ENCODE results near the gene LGALS13. TPM values are rescaled to one million over a fixed set of nuclear protein-coding genes. Genes with fewer than 3 reads are reported as not detected.

LGALS13 gene
- total RNA-seq, 1 experiment from 2014 or later: not detected

DNA sequence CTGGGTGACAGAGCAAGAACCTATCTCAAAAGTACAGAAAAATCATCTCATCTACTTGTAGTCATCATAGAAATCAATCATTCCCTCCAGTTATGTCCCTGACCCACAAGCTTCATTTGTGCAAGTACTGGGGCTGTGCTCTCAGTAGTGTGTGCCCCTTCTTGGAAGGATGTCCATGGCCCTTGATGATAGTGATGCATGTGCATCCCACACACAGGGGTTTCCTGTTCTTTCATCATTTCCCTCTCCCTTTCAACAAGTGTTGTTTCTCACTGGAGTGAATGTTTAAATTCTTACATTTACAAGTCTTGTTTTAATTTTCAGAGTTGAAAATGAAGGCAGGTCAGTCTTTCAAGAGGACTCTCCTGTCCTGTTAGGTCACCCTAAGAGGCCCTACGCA is 1.5 kb downstream of the LGALS13 start (continued):
- TF ChIP-seq YY1 (IDR thresholded peaks at IDR 0.05; ENCODE audit: extremely low read depth, insufficient replicate concordance, low read depth, low read length) (no peak), CBX3 (IDR thresholded peaks at IDR 0.05; ENCODE audit: low read depth) (no peak), SP1 (IDR thresholded peaks at IDR 0.05; ENCODE audit: low read depth) (no peak), ZFX (IDR thresholded peaks at IDR 0.05) (no peak), POLR2AphosphoS5 (IDR thresholded peaks at IDR 0.05; ENCODE audit: low read depth, low read length) (no peak), CEBPB (IDR thresholded peaks at IDR 0.05; ENCODE audit: low read depth) (no peak), ZNF274 (IDR thresholded peaks at IDR 0.05; ENCODE audit: low read depth, low read length) (no peak)
- TF ChIP-seq, protein P1, sequence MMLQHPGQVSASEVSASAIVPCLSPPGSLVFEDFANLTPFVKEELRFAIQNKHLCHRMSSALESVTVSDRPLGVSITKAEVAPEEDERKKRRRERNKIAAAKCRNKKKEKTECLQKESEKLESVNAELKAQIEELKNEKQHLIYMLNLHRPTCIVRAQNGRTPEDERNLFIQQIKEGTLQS (IDR thresholded peaks at IDR 0.05): no peak
- TF ChIP-seq, protein P2, sequence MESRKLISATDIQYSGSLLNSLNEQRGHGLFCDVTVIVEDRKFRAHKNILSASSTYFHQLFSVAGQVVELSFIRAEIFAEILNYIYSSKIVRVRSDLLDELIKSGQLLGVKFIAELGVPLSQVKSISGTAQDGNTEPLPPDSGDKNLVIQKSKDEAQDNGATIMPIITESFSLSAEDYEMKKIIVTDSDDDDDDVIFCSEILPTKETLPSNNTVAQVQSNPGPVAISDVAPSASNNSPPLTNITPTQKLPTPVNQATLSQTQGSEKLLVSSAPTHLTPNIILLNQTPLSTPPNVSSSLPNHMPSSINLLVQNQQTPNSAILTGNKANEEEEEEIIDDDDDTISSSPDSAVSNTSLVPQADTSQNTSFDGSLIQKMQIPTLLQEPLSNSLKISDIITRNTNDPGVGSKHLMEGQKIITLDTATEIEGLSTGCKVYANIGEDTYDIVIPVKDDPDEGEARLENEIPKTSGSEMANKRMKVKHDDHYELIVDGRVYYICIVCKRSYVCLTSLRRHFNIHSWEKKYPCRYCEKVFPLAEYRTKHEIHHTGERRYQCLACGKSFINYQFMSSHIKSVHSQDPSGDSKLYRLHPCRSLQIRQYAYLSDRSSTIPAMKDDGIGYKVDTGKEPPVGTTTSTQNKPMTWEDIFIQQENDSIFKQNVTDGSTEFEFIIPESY (IDR thresholded peaks at IDR 0.05; ENCODE audit: extremely low read depth, insufficient replicate concordance, low read length): no peak

DNA sequence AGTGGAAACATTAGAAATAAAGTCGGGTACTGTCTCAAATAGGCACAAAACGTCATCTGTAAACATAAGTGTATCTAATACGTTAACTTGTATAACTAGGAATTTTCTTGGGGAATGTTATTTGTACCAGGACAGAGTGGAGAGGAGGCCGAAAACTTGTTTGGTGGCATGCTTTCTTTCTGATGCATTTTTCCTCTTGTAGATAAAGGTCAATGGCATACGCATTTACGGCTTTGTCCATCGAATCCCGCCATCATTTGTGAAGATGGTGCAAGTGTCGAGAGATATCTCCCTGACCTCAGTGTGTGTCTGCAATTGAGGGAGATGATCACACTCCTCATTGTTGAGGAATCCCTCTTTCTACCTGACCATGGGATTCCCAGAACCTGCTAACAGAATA is 4.7 kb downstream of the LGALS13 start:
- H3K27me3 ChIP-seq (ENCODE audit: insufficient read depth, low read length): peaks cover 76% of the 10 kb centered on the region
- ATAC-seq: no peak
- BruUV-seq (replicated peaks): no TSS peak

More for the DNA sequence above, 4.7 kb downstream of the LGALS13 start:
- Histone ChIP-seq H3K4me1 (ENCODE audit: control insufficient read depth in 1 of 2, insufficient read depth in 2 of 2, low read length in 2 of 2) (no peaks in the 10 kb centered on the region), H3K4me2 (ENCODE audit: low read length) (no peak overlapping the region), H4K20me1 (ENCODE audit: insufficient read depth) (no peaks in the 10 kb centered on the region), H3K9me2 (ENCODE audit: insufficient read depth) (no peaks in the 10 kb centered on the region), H3K4me3 (replicated peaks in 1 of 2; ENCODE audit: low read depth in 1 of 2, low read length in 2 of 2) (no peak overlapping the region), H3K9ac (ENCODE audit: low read length) (no peak overlapping the region), H2AFZ (ENCODE audit: low read depth, low read length, poor library complexity, severe bottlenecking) (no peak overlapping the region), H3K27ac (ENCODE audit: low read depth, low read length) (no peak overlapping the region), H3K9me3 (ENCODE audit: control insufficient read depth in 1 of 2, insufficient read depth in 1 of 2, low read depth in 1 of 2, low read length in 2 of 2) (no peaks in the 10 kb centered on the region), H3K36me3 (ENCODE audit: control insufficient read depth in 1 of 2, insufficient read depth in 2 of 2, low read length in 2 of 2) (no peaks in the 10 kb centered on the region), H3K79me2 (ENCODE audit: insufficient read depth, low read length) (no peaks in the 10 kb centered on the region)
- ChIA-PET RAD21 (ENCODE audit: low non-redundant PET in 1 of 2, low total read pairs in 2 of 2, uncharacterized antibody in 2 of 2, unreplicated experiment in 2 of 2) (no interaction called here), POLR2A (no interaction called here), CTCF (no interaction called here)
- intact Hi-C loops (cut with micrococcal nuclease): no loop called here
- no peak for TF ChIP-seq EGR1 (IDR thresholded peaks at IDR 0.05; ENCODE audit: low read depth)
- TF ChIP-seq POLR2AphosphoS5 (IDR thresholded peaks at IDR 0.05; ENCODE audit: low read depth, low read length): no peak
- TF ChIP-seq SP1 (IDR thresholded peaks at IDR 0.05; ENCODE audit: low read depth): no peak
- TF ChIP-seq CBX3 (IDR thresholded peaks at IDR 0.05; ENCODE audit: low read depth): no peak
- TF ChIP-seq SRF (IDR thresholded peaks at IDR 0.05; ENCODE audit: low read depth): no peak
- TF ChIP-seq JUND (IDR thresholded peaks at IDR 0.05): no peak
- TF ChIP-seq, protein P1 (IDR thresholded peaks at IDR 0.05): no peak
- no peak for TF ChIP-seq FOSL1 (IDR thresholded peaks at IDR 0.05; ENCODE audit: low read depth)
- no peak for TF ChIP-seq ZNF274 (IDR thresholded peaks at IDR 0.05; ENCODE audit: low read depth, low read length)
- TF ChIP-seq, protein P3, sequence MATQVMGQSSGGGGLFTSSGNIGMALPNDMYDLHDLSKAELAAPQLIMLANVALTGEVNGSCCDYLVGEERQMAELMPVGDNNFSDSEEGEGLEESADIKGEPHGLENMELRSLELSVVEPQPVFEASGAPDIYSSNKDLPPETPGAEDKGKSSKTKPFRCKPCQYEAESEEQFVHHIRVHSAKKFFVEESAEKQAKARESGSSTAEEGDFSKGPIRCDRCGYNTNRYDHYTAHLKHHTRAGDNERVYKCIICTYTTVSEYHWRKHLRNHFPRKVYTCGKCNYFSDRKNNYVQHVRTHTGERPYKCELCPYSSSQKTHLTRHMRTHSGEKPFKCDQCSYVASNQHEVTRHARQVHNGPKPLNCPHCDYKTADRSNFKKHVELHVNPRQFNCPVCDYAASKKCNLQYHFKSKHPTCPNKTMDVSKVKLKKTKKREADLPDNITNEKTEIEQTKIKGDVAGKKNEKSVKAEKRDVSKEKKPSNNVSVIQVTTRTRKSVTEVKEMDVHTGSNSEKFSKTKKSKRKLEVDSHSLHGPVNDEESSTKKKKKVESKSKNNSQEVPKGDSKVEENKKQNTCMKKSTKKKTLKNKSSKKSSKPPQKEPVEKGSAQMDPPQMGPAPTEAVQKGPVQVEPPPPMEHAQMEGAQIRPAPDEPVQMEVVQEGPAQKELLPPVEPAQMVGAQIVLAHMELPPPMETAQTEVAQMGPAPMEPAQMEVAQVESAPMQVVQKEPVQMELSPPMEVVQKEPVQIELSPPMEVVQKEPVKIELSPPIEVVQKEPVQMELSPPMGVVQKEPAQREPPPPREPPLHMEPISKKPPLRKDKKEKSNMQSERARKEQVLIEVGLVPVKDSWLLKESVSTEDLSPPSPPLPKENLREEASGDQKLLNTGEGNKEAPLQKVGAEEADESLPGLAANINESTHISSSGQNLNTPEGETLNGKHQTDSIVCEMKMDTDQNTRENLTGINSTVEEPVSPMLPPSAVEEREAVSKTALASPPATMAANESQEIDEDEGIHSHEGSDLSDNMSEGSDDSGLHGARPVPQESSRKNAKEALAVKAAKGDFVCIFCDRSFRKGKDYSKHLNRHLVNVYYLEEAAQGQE (IDR thresholded peaks at IDR 0.05; ENCODE audit: low read depth): no peak
- no peak for TF ChIP-seq CEBPB (IDR thresholded peaks at IDR 0.05; ENCODE audit: low read depth)
- no peak for DNase-seq (ENCODE audit: low read depth, low spot score)
